Testis (tissue), 2 donors: Measurements from ENCODE around the gene ZFPM1.

Experiments
- CTCF ChIP-seq, 3 experiments: fragments of 450-650 bp in 2 of 3; fragments of 200-600 bp in 1 of 3; sonication (generic) in 1 of 3; IDR thresholded peaks; one replicate each; pipeline ENCODE4 v1.5.1; 2016 to 2019; ENCODE audit warnings: antibody characterized with exemption in 3 of 3, mild to moderate bottlenecking in 2 of 3, moderate library complexity in 1 of 3
- POLR2A ChIP-seq: fragments of 450-650 bp; IDR thresholded peaks from one replicate; pipeline ENCODE4 v1.6.1; 2017; ENCODE audit warnings: antibody characterized with exemption, mild to moderate bottlenecking, moderate library complexity

GRCh38 chr16:88495268-88495772 lies 42.2 kb downstream of the ZFPM1 start:
- TF ChIP-seq CTCF (IDR thresholded peaks at IDR 0.05) (no peak), POLR2A (no peak)
